ENCODE results near the gene SLC51B.

- TF ChIP-seq POLR2A (IDR thresholded peaks at IDR 0.05) (no peak), CTCF (IDR thresholded peaks at IDR 0.05) (no peak)
Observed at GRCh38 chr15:65060641-65061397, 15.6 kb downstream of the SLC51B start.

Data from right lobe of liver (tissue), 4 donors.